Heart left ventricle (tissue), 16 donors: Measurements from ENCODE around the gene TMEM234. TPM values are rescaled to one million over a fixed set of nuclear protein-coding genes. Genes with fewer than 3 reads are reported as not detected.

Source experiments
- ATAC-seq, 4 donors: fragments of 200-7000 bp; cut with Tn5 transposase; one replicate each; pipeline ENCODE4 v1.9.1; 2020 to 2022; ENCODE audit warnings: moderate library complexity in 4 of 4, mild to moderate bottlenecking in 3 of 4, moderate number of reproducible peaks in 1 of 4
- DNase-seq, 5 donors: peaks; one replicate each; pipeline ENCODE4 v3.0.0-alpha.2; 2020
- H3K27ac ChIP-seq, 12 donors: fragments of 200-600 bp; sonication (generic) in 4 of 12; one replicate each; pipeline versions ENCODE4 v1.5.0 to v1.8.0; 2016 to 2022; ENCODE audit warnings: mild to moderate bottlenecking in 2 of 12
- H3K27me3 ChIP-seq, 9 donors: fragments of 200-600 bp; sonication (generic) in 2 of 9; one replicate each; pipeline versions ENCODE4 v1.5.1 to v1.8.0; 2016 to 2022; ENCODE audit warnings: mild to moderate bottlenecking in 3 of 9
- H3K36me3 ChIP-seq, 9 donors: fragments of 200-600 bp; sonication (generic) in 2 of 9; one replicate each; pipeline versions ENCODE4 v1.5.0 to v1.8.0; 2018 to 2022; ENCODE audit warnings: mild to moderate bottlenecking in 2 of 9
- H3K4me1 ChIP-seq, 12 donors: fragments of 200-600 bp; sonication (generic) in 4 of 12; one replicate each; pipeline versions ENCODE4 v1.5.0 to v1.8.0; 2016 to 2022; ENCODE audit warnings: mild to moderate bottlenecking in 3 of 12
- H3K4me3 ChIP-seq, 12 donors: fragments of 200-600 bp; sonication (generic) in 4 of 12; one replicate each; pipeline versions ENCODE4 v1.5.0 to v1.8.0; 2017 to 2022; ENCODE audit warnings: mild to moderate bottlenecking in 9 of 12, moderate library complexity in 4 of 12
- H3K9me3 ChIP-seq, 12 donors: fragments of 200-600 bp; sonication (generic) in 4 of 12; one replicate each; pipeline versions ENCODE4 v1.5.0 to v1.8.0; 2016 to 2022; ENCODE audit warnings: mild to moderate bottlenecking in 1 of 12
- CTCF ChIP-seq, 12 donors: fragments of 200-600 bp; sonication (generic) in 4 of 12; IDR thresholded peaks; one replicate each; pipeline versions ENCODE4 v1.5.0 to v1.8.0; 2018 to 2022; ENCODE audit warnings: antibody characterized with exemption in 12 of 12, mild to moderate bottlenecking in 5 of 12
- POLR2A ChIP-seq, 2 donors: fragments of 450-650 bp; IDR thresholded peaks; one replicate each; pipeline ENCODE4 v1.6.1; 2017; ENCODE audit warnings: antibody characterized with exemption in 2 of 2, mild to moderate bottlenecking in 2 of 2, moderate library complexity in 2 of 2
- WGBS, 4 donors: extraction: QIAGEN DNeasy Blood & Tissue Kit in 2 of 4; methylation state at CpG; one replicate each; pipeline versions ENCODE4 v1.1.5 to v1.1.7; 2013 to 2018; 5-methylcytosine and 5-hydroxymethylcytosine counted together
- intact Hi-C, 10 donors: fragments of 100-400 bp; cut with DNase I; formaldehyde crosslinking; loops; one replicate each; pipeline versions ENCODE4 v1.11.1 to v1.14.2; 2022
- polyA plus RNA-seq, 2 donors: library from polyadenylated mRNA; stranded (reverse); fragments of 200-250 nt; gene quantifications; one replicate each; pipeline ENCODE4 v1.2.3, GENCODE V29; 2013
- total RNA-seq, 9 donors: library from RNA; depleted of rRNA in 2 of 9; stranded (reverse); fragments of >200 nt in 2 of 9; fragmentation: NEBNext Ultra II Directional in 3 of 9; extraction: Animal tissue kit (Norgen Biotek cat#: 25700) in 3 of 9; gene quantifications; one replicate each; pipeline versions ENCODE4 v1.1.0 to v1.2.4, GENCODE V29; 2016 to 2023
- donor health status: ischemic (EF 13 %, LVEDD 7.1; RV severe dilation, severe dysfunction).
- donor health status: healthy with polysubstance abuse.
- donor health status: DM: no; HTN: yes; CAD: no.
- donor health status: DM: no; HTN: no; CAD: no.
- donor health status: ischemic (EF 25% LVEDD 6.9; RV normal size, moderate dysfunction).
- donor health status: ischemic (EF 25% LVEDD 5.7; RV mildly dilated, moderate dysfunction).
- donor health status: healthy.
- donor health status: DM: yes; HTN: yes; CAD: no.
- donor health status: ischemic (EF 35%, LVEDD 5.7; RV mildly dilated, moderate dysfunction).
- donor health status: nonischemic (EF 11% LVEDD 7.7; RV severe dilation, severe dysfunction).
- donor health status: DM: yes; HTN: yes; CAD: no.
- donor health status: PGD.
- donor health status: ischemic (EF 29% LVEDD 5.4; RV normal size, mild dysfunction).
- donor health status: nonischemic (EF 23%, LVEDD 6.1; RV moderate dilation, normal function).

Gene TMEM234
- total and polyA plus RNA-seq, 11 donors = 7.7 to 19.8 (median 10.8) TPM

- TF ChIP-seq POLR2A (IDR thresholded peaks at IDR 0.05) (no peak), CTCF (IDR thresholded peaks at IDR 0.05) (no peak)
- no peaks in the 10 kb centered on the region for H3K9me3 ChIP-seq
- DNase-seq (peak in 1 of 5 donors; percentile 28), ATAC-seq (peak in 1 of 4 donors; percentile 4)
- peak overlapping the region in 11 of 12 donors; percentile 63 to 85 (median 69) for H3K4me3 ChIP-seq
- H3K36me3 ChIP-seq = peaks cover 0 to 9% (median 0%) of the 10 kb centered on the region in 9 donors
- intact Hi-C loops = loop anchor here in 6 of 10 donors (5.0 to 10.0 kb wide), 3 partner anchors 53 to 78 kb away; partner anchors contain the start of gene HDAC1 (in 2 of the 6)
- peak overlapping the region in 11 of 12 donors; percentile 64 to 92 (median 87) for H3K27ac ChIP-seq
- H3K27me3 ChIP-seq = no peaks in the 10 kb centered on the region
- H3K4me1 ChIP-seq = peaks cover 2 to 42% (median 19%) of the 10 kb centered on the region in 12 donors
- WGBS, 4 donors = 45 to 60% (median 50%) methylated on average over 3 to 20 of the region's 20 CpGs
These were observed 17.6 kb upstream of the TMEM234 start for GRCh38 chr1:32239790-32240139.

- H3K27ac ChIP-seq = peak overlapping the region in 4 of 12 donors; percentile 83 to 90 (median 87)
These were observed 17.2 kb upstream of the TMEM234 start for GRCh38 chr1:32239337-32239736.

GRCh38 chr1:32234792-32235191 lies 12.6 kb upstream of the TMEM234 start:
- H3K27ac ChIP-seq = no peak overlapping the region
- H3K27me3 ChIP-seq = no peaks in the 10 kb centered on the region
- ATAC-seq = no peak
- TF ChIP-seq CTCF (IDR thresholded peaks at IDR 0.05) = no peak
- TF ChIP-seq POLR2A (IDR thresholded peaks at IDR 0.05) = no peak
- peaks cover 0 to 10% (median 2%) of the 10 kb centered on the region in 12 donors for H3K4me1 ChIP-seq
- intact Hi-C loops = no loop called here
- H3K36me3 ChIP-seq = peaks cover 0 to 52% (median 43%) of the 10 kb centered on the region in 9 donors
- no peak overlapping the region for H3K4me3 ChIP-seq
- WGBS, 4 donors = 85 to 91% (median 86%) methylated on average over 7 of the region's 7 CpGs
- no peak for DNase-seq
- H3K9me3 ChIP-seq = no peaks in the 10 kb centered on the region

More at GRCh38 chr1:32239337-32239736, 17.2 kb upstream of the TMEM234 start:
- WGBS, 4 donors = 46 to 66% (median 56%) methylated on average over 4 of the region's 4 CpGs
- Histone ChIP-seq H3K9me3 (no peaks in the 10 kb centered on the region), H3K4me3 (peak overlapping the region in 1 of 12 donors; percentile 75), H3K27me3 (no peaks in the 10 kb centered on the region), H3K36me3 (peaks cover 0 to 11% (median 4%) of the 10 kb centered on the region in 9 donors), H3K4me1 (peaks cover 2 to 42% (median 19%) of the 10 kb centered on the region in 12 donors)
- intact Hi-C loops = no loop called here
- ATAC-seq (no peak), DNase-seq (no peak)
- TF ChIP-seq CTCF (IDR thresholded peaks at IDR 0.05) = no peak
- TF ChIP-seq POLR2A (IDR thresholded peaks at IDR 0.05) = no peak

GRCh38 chr1:32232558-32233304 lies 10.6 kb upstream of the TMEM234 start:
- TF ChIP-seq POLR2A (IDR thresholded peaks at IDR 0.05) = no peak
- WGBS, 4 donors = 87 to 92% (median 90%) methylated on average over 8 of the region's 8 CpGs
- Histone ChIP-seq H3K36me3 (peaks cover 0 to 72% (median 63%) of the 10 kb centered on the region in 9 donors), H3K4me1 (peaks cover 0 to 8% (median 0%) of the 10 kb centered on the region in 12 donors), H3K27ac (no peak overlapping the region), H3K4me3 (no peak overlapping the region), H3K9me3 (no peaks in the 10 kb centered on the region), H3K27me3 (no peaks in the 10 kb centered on the region)
- no peak for DNase-seq
- no peak for ATAC-seq
- intact Hi-C loops = no loop called here
